ENCODE results near the gene B3GNT9.
"Not testable (repeated sequence)": the region's sequence is repeated elsewhere in the genome, so short reads cannot be mapped to it uniquely, and the experiment has no call there.

Gene B3GNT9

DNA sequence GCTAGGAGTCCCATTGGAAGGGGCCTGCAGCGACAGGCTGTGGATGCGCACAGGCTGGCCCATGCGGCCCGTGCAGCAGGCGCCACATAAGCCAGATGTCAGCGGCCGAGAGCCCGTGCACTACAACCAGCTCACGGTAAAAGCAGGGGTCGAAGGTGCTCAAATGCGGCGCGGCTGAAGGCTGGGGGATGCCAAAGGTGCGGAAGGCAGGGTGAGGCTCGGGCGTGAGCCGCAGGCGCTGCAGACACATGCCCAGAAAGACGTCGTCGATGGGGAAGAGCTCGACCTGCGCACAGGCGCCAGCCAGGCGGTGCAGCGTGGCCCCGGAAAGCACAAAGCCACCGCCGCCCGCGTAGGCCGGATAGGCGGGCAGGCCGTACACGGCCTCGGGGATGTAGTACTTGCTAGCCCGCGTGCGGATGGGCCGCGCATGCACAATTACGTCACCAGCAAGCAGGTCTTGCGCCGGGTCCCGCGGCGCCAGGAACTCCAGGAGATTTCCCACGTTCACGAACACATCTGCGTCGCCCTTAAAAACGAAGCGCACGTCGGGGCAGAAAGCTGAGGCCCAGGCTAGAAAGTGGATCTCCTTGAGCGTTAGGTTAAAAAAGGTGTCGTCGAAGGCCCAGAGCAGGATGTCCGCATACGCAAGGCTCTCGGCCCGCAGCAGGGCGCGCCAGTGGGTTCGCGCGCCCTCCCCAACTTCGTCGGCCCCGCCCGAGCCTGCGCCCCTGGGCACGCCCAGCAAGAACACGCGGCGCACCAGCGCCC, 1.3 kb downstream of the B3GNT9 start:
- no peak for DNase-seq

- no peak for DNase-seq
Measured at GRCh38 chr16:67148656-67149275, 2.0 kb downstream of the B3GNT9 start.

DNA sequence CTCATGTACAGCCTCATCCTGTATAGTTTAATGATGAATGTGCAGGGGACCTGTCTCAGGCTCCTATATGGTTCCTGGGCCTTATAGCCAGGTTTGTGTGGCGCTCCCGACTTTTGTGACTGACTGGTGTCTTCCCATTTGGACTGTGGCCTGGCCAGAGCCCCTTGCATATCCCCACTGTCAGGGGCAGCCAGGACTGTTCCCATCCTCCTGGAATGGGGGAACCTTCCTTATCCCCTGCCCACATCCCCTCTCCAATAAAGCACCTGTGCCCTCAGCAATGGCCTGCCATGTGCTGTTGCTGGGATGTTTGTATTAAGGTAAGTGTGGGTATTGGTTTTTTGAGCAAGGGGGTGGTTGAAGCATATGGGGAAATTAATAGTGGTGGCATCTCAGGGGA, 2.6 kb downstream of the B3GNT9 start:
- DNase-seq, result no peak

DNA sequence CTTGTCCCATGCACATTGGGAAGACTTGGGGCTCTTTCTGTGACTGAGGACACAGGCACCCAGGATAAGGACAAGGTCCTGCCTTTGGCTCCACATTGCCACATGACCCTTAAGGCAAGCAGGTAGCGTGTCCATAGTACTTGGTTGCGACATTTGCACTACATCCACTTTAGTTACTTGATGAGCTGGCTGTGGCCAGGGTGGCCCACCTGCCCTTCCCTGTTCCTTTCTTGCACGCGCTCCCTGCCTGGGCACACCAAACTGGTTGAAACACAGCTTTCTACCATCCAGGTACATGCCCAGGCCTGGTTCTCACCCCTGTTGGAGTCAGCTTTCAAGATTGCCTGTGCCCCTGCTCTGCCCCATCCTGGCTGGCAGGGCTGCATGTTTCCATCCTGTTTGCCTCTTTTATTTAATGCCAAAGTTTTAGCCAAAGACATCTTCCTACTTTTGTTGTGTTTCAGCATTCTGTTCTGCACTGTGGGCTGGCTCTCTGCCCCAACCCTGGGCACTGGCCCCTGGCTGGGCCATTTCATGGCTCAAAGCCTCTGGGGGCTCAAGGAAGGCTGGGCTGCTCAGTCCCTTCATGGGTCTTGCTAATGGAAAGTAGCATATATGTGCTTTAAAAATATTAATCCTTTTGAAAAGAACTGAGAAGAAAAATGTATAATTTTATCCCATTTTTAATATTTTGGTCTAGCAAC, 3.2 kb downstream of the B3GNT9 start:
- no peak for DNase-seq

GRCh38 chr16:67146523-67147357, 4.1 kb downstream of the B3GNT9 start:
- DNase-seq, result no peak

- no peak for DNase-seq
Measured at GRCh38 chr16:67145746-67146145, 5.1 kb downstream of the B3GNT9 start.

GRCh38 chr16:67144943-67145342, 5.9 kb downstream of the B3GNT9 start:
- no peak for DNase-seq

GRCh38 chr16:67142342-67142741, 8.5 kb downstream of the B3GNT9 start:
- DNase-seq, result no peak

DNA sequence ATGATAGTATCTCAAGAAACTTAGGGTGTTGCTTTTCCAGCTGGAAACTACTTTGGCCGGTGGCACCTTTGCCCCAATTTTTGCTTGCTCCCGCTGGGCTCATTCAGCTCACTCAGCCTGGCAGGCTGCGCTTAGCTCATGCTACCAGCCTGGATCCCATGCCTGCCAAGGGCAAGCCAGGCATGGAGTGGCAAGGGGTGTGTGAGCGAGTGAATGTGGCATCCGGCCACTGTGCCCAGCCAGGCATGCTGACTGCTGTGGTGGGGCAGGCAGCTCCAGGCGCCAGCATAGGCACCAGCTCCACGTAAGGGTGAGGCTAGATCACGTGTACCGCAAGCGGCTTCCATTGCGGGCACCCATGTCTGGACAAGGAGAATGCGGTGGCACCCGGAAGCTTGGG, 9.4 kb downstream of the B3GNT9 start:
- no peak for DNase-seq

DNA sequence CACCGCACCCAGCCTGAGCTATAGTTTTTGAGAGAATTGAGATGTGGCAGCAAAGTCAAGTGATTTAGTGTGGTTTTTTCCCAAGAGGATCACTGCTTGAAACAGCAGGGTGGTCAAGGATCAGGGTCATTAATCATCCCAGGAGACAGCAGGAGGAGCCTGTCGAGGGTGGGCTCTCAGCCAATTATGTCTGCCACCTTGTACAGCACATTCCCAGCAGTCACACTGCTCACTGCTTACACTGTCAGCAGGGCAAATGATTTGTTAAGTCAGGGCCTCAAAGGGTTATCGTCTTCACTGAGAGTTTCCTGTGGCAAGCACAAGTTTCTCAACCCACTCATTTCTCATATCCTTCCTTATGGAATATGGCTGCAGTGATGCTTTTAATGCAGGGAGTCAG, 13.2 kb downstream of the B3GNT9 start:
- DNase-seq, result no peak

GRCh38 chr16:67129422-67129821, 21.4 kb downstream of the B3GNT9 start:
- no peak for DNase-seq

- no peak for DNase-seq
Measured at GRCh38 chr16:67128887-67129286, 21.9 kb downstream of the B3GNT9 start.

GRCh38 chr16:67128417-67128816, 22.4 kb downstream of the B3GNT9 start:
- no peak for DNase-seq

- DNase-seq, result not testable (repeated sequence)
Measured at GRCh38 chr16:67122799-67123198, 28.0 kb downstream of the B3GNT9 start.

GRCh38 chr16:67120025-67120424, 30.8 kb downstream of the B3GNT9 start:
- DNase-seq, result no peak

DNA sequence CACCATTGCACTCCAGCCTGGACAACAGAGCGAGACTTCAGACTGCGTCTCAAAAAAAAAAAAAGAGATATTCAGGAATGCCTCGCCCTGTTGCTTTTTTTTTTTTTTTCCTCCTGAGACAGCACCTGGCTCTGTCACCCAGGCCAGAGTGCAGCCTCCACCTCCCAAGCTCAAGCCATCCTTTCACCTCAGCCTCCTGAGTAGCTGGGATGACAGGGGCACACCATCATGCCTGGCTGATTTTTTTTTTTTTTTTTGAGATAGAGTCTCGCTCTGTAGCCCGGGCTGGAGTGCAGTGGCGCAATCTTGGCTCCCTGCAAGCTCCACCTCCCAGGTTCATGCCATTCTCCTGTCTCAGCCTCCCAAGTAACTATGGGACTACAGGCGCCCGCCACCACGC, 33.1 kb downstream of the B3GNT9 start:
- DNase-seq, result no peak

DNA sequence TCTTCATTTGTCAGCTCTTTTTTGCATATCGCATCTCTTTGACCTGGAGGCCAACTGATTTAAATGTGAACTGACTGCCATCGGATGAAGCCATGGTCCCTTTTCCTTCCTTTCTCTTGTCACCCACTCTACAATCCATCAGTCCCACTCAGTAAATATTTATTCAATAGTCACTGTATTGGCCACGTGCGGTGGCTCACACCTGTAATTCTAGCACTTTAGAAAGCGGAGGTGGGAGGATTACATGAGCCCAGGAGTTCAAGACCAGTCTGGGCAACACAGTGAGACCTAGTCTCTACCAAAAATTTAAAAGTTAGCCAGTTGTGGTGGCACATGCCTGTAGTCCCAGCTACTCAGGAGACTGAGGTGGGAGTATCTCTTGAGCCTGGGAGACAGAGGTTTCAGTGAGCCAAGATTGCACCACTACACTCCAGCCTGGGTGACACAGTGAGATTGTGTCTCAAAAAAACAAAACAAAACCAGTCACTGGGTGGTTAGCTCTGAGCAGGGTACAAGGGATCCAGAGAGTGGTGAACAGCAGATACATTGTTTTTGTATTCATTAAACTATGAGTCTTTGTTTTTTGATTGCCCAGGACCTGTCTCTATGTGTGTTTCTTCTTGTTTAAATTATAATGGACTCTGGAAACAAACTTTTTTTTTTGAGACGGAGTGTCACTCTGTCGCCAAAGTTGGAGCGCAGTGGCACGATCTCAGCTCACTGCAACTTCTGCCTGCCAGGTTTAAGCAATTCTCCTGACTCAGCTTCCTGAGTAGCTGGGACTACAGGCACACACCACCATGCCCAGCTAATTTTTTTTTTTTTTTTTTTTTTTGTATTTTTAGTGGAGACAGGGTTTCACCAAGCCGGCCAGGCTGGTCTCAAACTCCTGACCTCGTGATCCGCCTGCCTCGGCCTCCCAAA, 34.1 kb downstream of the B3GNT9 start:
- DNase-seq, result no peak

DNA sequence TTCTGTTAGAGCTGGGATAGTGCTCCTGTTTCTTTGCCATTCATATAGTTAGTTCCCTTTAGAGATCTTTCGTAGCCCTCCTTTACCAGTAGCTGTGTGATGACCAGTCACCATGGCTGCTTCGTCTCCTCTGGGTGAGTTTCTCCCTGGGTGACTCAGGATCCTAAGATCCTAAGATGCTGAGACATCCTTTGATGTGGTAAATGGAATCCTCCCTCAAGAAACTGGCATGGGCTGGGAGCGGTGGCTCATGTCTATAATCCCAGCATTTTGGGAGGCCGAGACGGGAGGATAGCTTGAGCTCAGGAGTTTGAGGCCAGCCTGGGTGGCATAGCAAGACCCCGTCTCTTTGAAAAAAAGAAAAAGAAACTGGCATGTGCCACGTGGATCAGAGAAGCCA, 35.2 kb downstream of the B3GNT9 start:
- no peak for DNase-seq

DNA sequence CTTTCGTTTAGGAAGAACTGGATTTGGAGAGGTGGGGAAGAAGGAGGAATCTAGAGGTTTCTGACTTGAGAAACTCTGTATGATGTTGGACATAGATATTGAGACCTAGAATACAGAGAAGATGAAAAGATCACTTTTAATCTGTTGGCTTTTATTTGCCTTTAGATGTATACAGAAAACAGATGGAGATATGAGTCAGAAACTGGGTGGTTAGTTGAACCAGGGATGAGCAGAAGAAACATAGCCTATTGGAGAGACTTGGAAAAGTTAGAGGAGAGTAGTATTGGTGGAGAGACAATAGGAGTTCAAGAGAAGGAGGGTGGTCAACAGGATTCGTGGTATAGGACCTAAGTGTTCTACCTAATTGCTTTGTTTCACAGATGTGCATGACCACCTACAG, 36.0 kb downstream of the B3GNT9 start:
- no peak for DNase-seq

DNA sequence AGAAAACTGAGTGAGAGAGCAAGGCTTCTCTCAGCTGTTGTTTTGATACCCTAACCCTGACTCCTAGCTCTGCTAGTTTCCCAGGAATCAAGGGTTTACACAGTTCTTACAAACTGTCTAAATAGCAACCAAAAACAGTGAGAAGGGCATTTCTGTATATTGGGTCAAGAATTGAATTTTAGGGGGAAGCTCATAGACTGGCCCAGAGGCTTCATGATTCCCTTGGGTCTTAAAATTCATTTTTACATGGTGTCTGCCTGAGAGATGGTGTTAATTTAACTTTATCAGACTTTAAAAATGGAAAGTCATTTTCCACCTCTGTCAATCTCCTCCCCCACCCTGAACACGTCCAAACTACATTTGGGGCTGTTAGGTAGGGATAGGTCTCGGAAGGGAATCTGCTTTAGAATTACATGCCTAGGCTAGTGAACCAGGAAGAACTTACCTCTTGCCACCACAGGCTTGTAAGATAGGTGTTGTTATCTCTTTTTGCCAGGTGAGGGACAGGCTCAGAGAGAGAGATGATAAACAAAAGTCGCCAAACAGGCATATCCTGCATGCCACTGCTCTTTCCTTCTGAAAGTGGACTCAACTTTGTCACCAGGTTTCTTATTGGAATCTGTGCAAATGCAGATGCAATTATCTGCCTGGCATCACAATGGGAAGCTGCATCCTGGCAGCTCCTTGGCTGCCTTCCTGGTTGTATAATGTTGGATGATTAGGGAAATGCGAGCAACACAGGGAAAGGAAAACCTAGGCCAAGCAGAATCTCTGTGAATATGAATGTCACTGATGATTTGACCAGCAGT, 38.0 kb downstream of the B3GNT9 start:
- no peak for DNase-seq

- no peak for DNase-seq
Measured at GRCh38 chr16:67111951-67112444, 38.8 kb downstream of the B3GNT9 start.

All from stimulated activated CD4-positive, alpha-beta T cell treated with anti-CD3 and anti-CD28 coated beads, Interleukin-2, amount 100 ng/mL, for 48 hours (primary cell).